ENCODE results near the gene MPPED2. TPM values are rescaled to one million over a fixed set of nuclear protein-coding genes. Genes with fewer than 3 reads are reported as not detected.

MPPED2 gene
- polyA plus RNA-seq, 3 donors = 0.29 to 0.59 (median 0.52) TPM

- intact Hi-C loops (cut with micrococcal nuclease) = no loop called here
Measured at GRCh38 chr11:30521297-30522071, 64.7 kb downstream of the MPPED2 start.

GRCh38 chr11:30513087-30513486 is 73.1 kb downstream of the MPPED2 start:
- Histone ChIP-seq H2AFZ (ENCODE audit: insufficient read depth, low read depth, low read length, poor library complexity, severe bottlenecking) (no peak overlapping the region), H3K4me1 (ENCODE audit: control insufficient read depth in 1 of 2, insufficient read depth in 2 of 2, low read length in 2 of 2) (no peaks in the 10 kb centered on the region), H3K4me2 (replicated peaks; ENCODE audit: extremely low read depth, low read length, poor library complexity, severe bottlenecking) (no peak overlapping the region), H3K4me3 (replicated peaks in 1 of 3; ENCODE audit: low read depth in 2 of 3, low read length in 3 of 3) (no peak overlapping the region), H3K9ac (ENCODE audit: insufficient read depth, low read length, poor library complexity, severe bottlenecking) (no peak overlapping the region), H3K9me3 (replicated peaks in 1 of 2; ENCODE audit: control insufficient read depth in 1 of 2, insufficient read depth in 1 of 2, low read length in 2 of 2) (no peaks in the 10 kb centered on the region), H3K27ac (ENCODE audit: low read depth in 1 of 2, low read length in 2 of 2) (no peak overlapping the region), H3K79me2 (ENCODE audit: insufficient read depth, low read length) (no peaks in the 10 kb centered on the region), H4K20me1 (ENCODE audit: insufficient read depth, low read length) (no peaks in the 10 kb centered on the region), H3K36me3 (replicated peaks in 1 of 2; ENCODE audit: control insufficient read depth in 1 of 2, insufficient read depth in 2 of 2, low read length in 2 of 2) (no peaks in the 10 kb centered on the region), H3K27me3 (ENCODE audit: control insufficient read depth in 2 of 2, insufficient read depth in 2 of 2, low read length in 2 of 2) (no peaks in the 10 kb centered on the region)
- Mint-ChIP-seq H3K9me3 (peaks cover 0 to 2% (median 0%) of the 10 kb centered on the region in 7 donors), H3K4me1 (no peaks in the 10 kb centered on the region), H3K36me3 (no peaks in the 10 kb centered on the region), H3K27ac (no peak overlapping the region), H3K4me3 (no peak overlapping the region), H3K27me3 (ENCODE audit: low read depth in 3 of 3) (peaks cover 0 to 5% (median 0%) of the 10 kb centered on the region in 3 donors)
- no CpG with 5 or more reads among the region's 1 CpG for WGBS (ENCODE audit: insufficient coverage)
- no peak for DNase-seq
- intact Hi-C loops (cut with micrococcal nuclease) = no loop called here
- TF ChIP-seq CTCF (IDR thresholded peaks at IDR 0.05) = no peak

More at GRCh38 chr11:30521297-30522071, 64.7 kb downstream of the MPPED2 start:
- H3K4me1 Mint-ChIP-seq = no peaks in the 10 kb centered on the region
- no peak overlapping the region for H3K4me3 ChIP-seq (replicated peaks in 1 of 3; ENCODE audit: low read depth in 2 of 3, low read length in 3 of 3)
- H3K27ac Mint-ChIP-seq = no peak overlapping the region
- H3K36me3 ChIP-seq (replicated peaks in 1 of 2; ENCODE audit: control insufficient read depth in 1 of 2, insufficient read depth in 2 of 2, low read length in 2 of 2) = no peaks in the 10 kb centered on the region
- H2AFZ ChIP-seq (ENCODE audit: insufficient read depth, low read depth, low read length, poor library complexity, severe bottlenecking) = no peak overlapping the region
- H3K36me3 Mint-ChIP-seq = no peaks in the 10 kb centered on the region
- no peak overlapping the region for H3K9ac ChIP-seq (ENCODE audit: insufficient read depth, low read length, poor library complexity, severe bottlenecking)
- no peak overlapping the region for H3K4me2 ChIP-seq (replicated peaks; ENCODE audit: extremely low read depth, low read length, poor library complexity, severe bottlenecking)
- no peaks in the 10 kb centered on the region for H3K79me2 ChIP-seq (ENCODE audit: insufficient read depth, low read length)
- no peaks in the 10 kb centered on the region for H3K27me3 ChIP-seq (ENCODE audit: control insufficient read depth in 2 of 2, insufficient read depth in 2 of 2, low read length in 2 of 2)
- H3K27me3 Mint-ChIP-seq (ENCODE audit: low read depth in 3 of 3) = no peaks in the 10 kb centered on the region
- H3K4me1 ChIP-seq (ENCODE audit: control insufficient read depth in 1 of 2, insufficient read depth in 2 of 2, low read length in 2 of 2) = no peaks in the 10 kb centered on the region
- no peak overlapping the region for H3K4me3 Mint-ChIP-seq
- no peak for TF ChIP-seq CTCF (IDR thresholded peaks at IDR 0.05)
- H3K9me3 ChIP-seq (replicated peaks in 1 of 2; ENCODE audit: control insufficient read depth in 1 of 2, insufficient read depth in 1 of 2, low read length in 2 of 2) = no peaks in the 10 kb centered on the region
- no peak for DNase-seq
- WGBS (ENCODE audit: insufficient coverage) = 79% methylated on average over 5 of the region's 8 CpGs
- no peak overlapping the region for H3K27ac ChIP-seq (ENCODE audit: low read depth in 1 of 2, low read length in 2 of 2)
- no peaks in the 10 kb centered on the region for H4K20me1 ChIP-seq (ENCODE audit: insufficient read depth, low read length)
- peaks cover 0 to 4% (median 0%) of the 10 kb centered on the region in 7 donors for H3K9me3 Mint-ChIP-seq

All from CD14-positive monocyte (primary cell).